ENCODE results near the gene STYK1. TPM values are rescaled to one million over a fixed set of nuclear protein-coding genes. Genes with fewer than 3 reads are reported as not detected.
"Not testable (repeated sequence)": the region's sequence is repeated elsewhere in the genome, so short reads cannot be mapped to it uniquely, and the experiment has no call there.

Gene STYK1
- total and polyA plus RNA-seq, 2 donors (not counting 1 experiment from before 2014, with no cell fraction given): 0.41 TPM; not detected in 1

DNA sequence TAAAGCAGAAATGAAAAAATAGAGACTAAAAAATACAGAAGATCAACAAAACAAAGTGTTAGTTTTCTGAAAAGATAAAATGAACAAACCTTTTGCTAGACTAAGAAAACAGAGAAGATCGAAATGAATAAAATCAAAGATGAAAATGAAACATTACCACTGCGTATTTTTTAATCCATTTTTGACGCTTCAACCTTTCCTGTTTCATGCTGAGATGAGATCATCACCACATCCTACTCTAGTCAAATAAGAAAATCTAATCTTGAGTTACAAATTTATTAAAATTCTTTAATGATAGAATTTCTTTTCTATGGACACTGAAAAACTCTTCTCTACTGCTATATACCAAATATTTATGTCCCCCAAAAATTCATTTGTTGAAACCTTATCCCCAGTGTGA is 91.1 kb downstream of the STYK1 start:
- H3K36me3 ChIP-seq (ENCODE audit: control insufficient read depth, insufficient read depth, low read length): peaks cover 3% of the 10 kb centered on the region
- no peaks in the 10 kb centered on the region for H3K4me1 ChIP-seq (ENCODE audit: control insufficient read depth, extremely low read depth, insufficient read depth, low read length)
- H4K20me1 ChIP-seq (ENCODE audit: control insufficient read depth, extremely low read depth, insufficient read depth, low read length): no peaks in the 10 kb centered on the region
- TF ChIP-seq EZH2 (IDR thresholded peaks at IDR 0.05; ENCODE audit: low read length, missing control alignments) (no peak), CTCF (conservative IDR thresholded peaks at IDR 0.05 in 1 of 2, IDR thresholded peaks at IDR 0.05 in 1 of 2; ENCODE audit: low read depth in 1 of 2, low read length in 2 of 2) (no peak)
- H3K9ac ChIP-seq (ENCODE audit: insufficient read depth, low read length): no peak overlapping the region
- H2AFZ ChIP-seq (ENCODE audit: low read length): no peak overlapping the region
- no peaks in the 10 kb centered on the region for H3K79me2 ChIP-seq (ENCODE audit: control insufficient read depth, insufficient read depth, low read length)
- H3K4me3 ChIP-seq (replicated peaks in 1 of 4; ENCODE audit: control extremely low read depth in 1 of 4, insufficient read depth in 1 of 4, low read depth in 3 of 4, low read length in 4 of 4): no peak overlapping the region
- no peak overlapping the region for H3K4me2 ChIP-seq (ENCODE audit: extremely low read depth, insufficient read depth, low read length)
- no peaks in the 10 kb centered on the region for H3K9me3 ChIP-seq (ENCODE audit: control insufficient read depth, insufficient read depth, low read depth, low read length)
- H3K27ac ChIP-seq (ENCODE audit: insufficient read depth, low read length): no peak overlapping the region
- DNase-seq (ENCODE audit: low read depth in 2 of 2): no peak
- no peaks in the 10 kb centered on the region for H3K27me3 ChIP-seq (ENCODE audit: control insufficient read depth, insufficient read depth, low read length)

GRCh38 chr12:10582133-10582532 is 91.7 kb downstream of the STYK1 start:
- H3K36me3 ChIP-seq (ENCODE audit: control insufficient read depth, insufficient read depth, low read length); H3K27ac ChIP-seq (ENCODE audit: insufficient read depth, low read length); H2AFZ ChIP-seq (ENCODE audit: low read length); DNase-seq (ENCODE audit: low read depth in 2 of 2); H3K4me1 ChIP-seq (ENCODE audit: control insufficient read depth, extremely low read depth, insufficient read depth, low read length); H3K9ac ChIP-seq (ENCODE audit: insufficient read depth, low read length); H3K27me3 ChIP-seq (ENCODE audit: control insufficient read depth, insufficient read depth, low read length); H3K79me2 ChIP-seq (ENCODE audit: control insufficient read depth, insufficient read depth, low read length); H4K20me1 ChIP-seq (ENCODE audit: control insufficient read depth, extremely low read depth, insufficient read depth, low read length); H3K4me2 ChIP-seq (ENCODE audit: extremely low read depth, insufficient read depth, low read length); H3K4me3 ChIP-seq (replicated peaks in 1 of 4; ENCODE audit: control extremely low read depth in 1 of 4, insufficient read depth in 1 of 4, low read depth in 3 of 4, low read length in 4 of 4); H3K9me3 ChIP-seq (ENCODE audit: control insufficient read depth, insufficient read depth, low read depth, low read length): not testable (repeated sequence)

DNA sequence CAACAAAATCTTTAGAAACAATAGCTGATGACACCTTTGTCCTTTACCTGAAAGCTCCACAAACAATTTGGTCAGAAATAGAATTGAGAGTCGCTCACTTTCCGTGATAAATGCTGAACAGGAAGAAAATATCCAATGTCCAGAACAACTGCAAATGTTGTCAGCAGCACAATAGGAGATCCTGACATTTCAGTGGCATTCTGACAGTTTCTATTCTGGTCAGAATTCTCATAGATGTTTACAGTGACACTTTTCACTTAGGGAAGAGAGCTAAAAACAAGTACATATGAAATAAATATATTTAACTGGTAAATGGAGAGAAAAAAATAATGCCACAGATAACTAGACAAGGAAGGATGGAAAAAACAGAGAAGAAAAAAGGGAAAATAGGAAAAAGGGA is 99.5 kb downstream of the STYK1 start:
- no peaks in the 10 kb centered on the region for H3K27me3 ChIP-seq (ENCODE audit: control insufficient read depth, insufficient read depth, low read length)
- H3K4me1 ChIP-seq (ENCODE audit: control insufficient read depth, extremely low read depth, insufficient read depth, low read length): no peaks in the 10 kb centered on the region
- TF ChIP-seq EZH2 (IDR thresholded peaks at IDR 0.05; ENCODE audit: low read length, missing control alignments) (no peak), CTCF (conservative IDR thresholded peaks at IDR 0.05 in 1 of 2, IDR thresholded peaks at IDR 0.05 in 1 of 2; ENCODE audit: low read depth in 1 of 2, low read length in 2 of 2) (no peak)
- no peaks in the 10 kb centered on the region for H3K79me2 ChIP-seq (ENCODE audit: control insufficient read depth, insufficient read depth, low read length)
- H3K36me3 ChIP-seq (ENCODE audit: control insufficient read depth, insufficient read depth, low read length): no peaks in the 10 kb centered on the region
- no peak overlapping the region for H3K4me3 ChIP-seq (replicated peaks in 1 of 4; ENCODE audit: control extremely low read depth in 1 of 4, insufficient read depth in 1 of 4, low read depth in 3 of 4, low read length in 4 of 4)
- DNase-seq (ENCODE audit: low read depth in 2 of 2): no peak
- no peak overlapping the region for H2AFZ ChIP-seq (ENCODE audit: low read length)
- H3K4me2 ChIP-seq (ENCODE audit: extremely low read depth, insufficient read depth, low read length): no peak overlapping the region
- no peaks in the 10 kb centered on the region for H4K20me1 ChIP-seq (ENCODE audit: control insufficient read depth, extremely low read depth, insufficient read depth, low read length)
- no peak overlapping the region for H3K9ac ChIP-seq (ENCODE audit: insufficient read depth, low read length)
- no peak overlapping the region for H3K27ac ChIP-seq (ENCODE audit: insufficient read depth, low read length)
- H3K9me3 ChIP-seq (ENCODE audit: control insufficient read depth, insufficient read depth, low read depth, low read length): no peaks in the 10 kb centered on the region

- not testable (repeated sequence) for H3K36me3 ChIP-seq (ENCODE audit: control insufficient read depth, insufficient read depth, low read length); H3K9me3 ChIP-seq (ENCODE audit: control insufficient read depth, insufficient read depth, low read depth, low read length); H3K4me2 ChIP-seq (ENCODE audit: extremely low read depth, insufficient read depth, low read length); H3K27ac ChIP-seq (ENCODE audit: insufficient read depth, low read length); H3K27me3 ChIP-seq (ENCODE audit: control insufficient read depth, insufficient read depth, low read length); H3K4me1 ChIP-seq (ENCODE audit: control insufficient read depth, extremely low read depth, insufficient read depth, low read length); H4K20me1 ChIP-seq (ENCODE audit: control insufficient read depth, extremely low read depth, insufficient read depth, low read length); H3K9ac ChIP-seq (ENCODE audit: insufficient read depth, low read length); H2AFZ ChIP-seq (ENCODE audit: low read length); H3K79me2 ChIP-seq (ENCODE audit: control insufficient read depth, insufficient read depth, low read length); H3K4me3 ChIP-seq (replicated peaks in 1 of 4; ENCODE audit: control extremely low read depth in 1 of 4, insufficient read depth in 1 of 4, low read depth in 3 of 4, low read length in 4 of 4)
- peak; percentile 44 to 87 for DNase-seq (ENCODE audit: low read depth in 2 of 2)
Observed at GRCh38 chr12:10572021-10572490, 101.8 kb downstream of the STYK1 start.

Measured in fibroblast of lung (primary cell).